ENCODE results near the gene INSYN2B.

GRCh38 chr5:169970911-169971765 lies 9.2 kb downstream of the INSYN2B start:
- TF ChIP-seq CTCF (conservative IDR thresholded peaks at IDR 0.05; ENCODE audit: low read depth in 2 of 2): no peak
- TF ChIP-seq EZH2phosphoT487 (IDR thresholded peaks at IDR 0.05; ENCODE audit: unreplicated experiment): no peak
